Endothelial cell of umbilical vein (primary cell): ENCODE results near the gene USP40. TPM values are rescaled to one million over a fixed set of nuclear protein-coding genes. Genes with fewer than 3 reads are reported as not detected.
A peak's percentile ranks its signal among the peaks of the same experiment; 100 is the strongest.

Source experiments
- BruUV-seq: library from RNA; stranded (reverse); fragments of 400-500 nt; replicated peaks from 2 replicates; lab custom pipeline; 2021; lab: Mats Ljungman, UMichigan
- CTCF ChIA-PET: fragments of 300-600, 350-600 bp; sonication (Branson Sonifier 250); formaldehyde crosslinking; loops from one replicate; lab custom pipeline; 2021; ENCODE audit warnings: antibody characterized with exemption, inconsistent platforms; lab: Charles Lee
- POLR2A ChIA-PET: fragments of 300-600, 350-600 bp; sonication (Branson Sonifier 250); formaldehyde crosslinking; loops from one replicate; lab custom pipeline; 2021; ENCODE audit warnings: antibody characterized with exemption, inconsistent platforms; lab: Charles Lee
- DNase-seq: peaks from one replicate; pipeline ENCODE4 v3.0.0-alpha.2; 2011; ENCODE audit warnings: low read depth, low spot score
- FAIRE-seq: peaks from 2 replicates; lab custom pipeline; 2011; peaks lifted over from hg19 to GRCh38; lab: Jason Lieb, UNC
- H2AFZ ChIP-seq: 2 replicates; pipeline ENCODE4 v1.6.0; 2012; ENCODE audit warnings: low read depth, low read length, control low read depth, inconsistent platforms
- H3K27ac ChIP-seq: 2 replicates; pipeline ENCODE4 v1.5.1; 2011; ENCODE audit warnings: low read depth, mild to moderate bottlenecking, control low read depth, low read length, moderate library complexity; ENCODE audit not compliant: insufficient read depth
- H3K27me3 ChIP-seq, 2 experiments: 2 replicates each; pipeline versions ENCODE4 v1.6.0 to v1.6.1; 2011; ENCODE audit warnings: low read length in 2 of 2, mixed read lengths in 1 of 2; ENCODE audit not compliant: control insufficient read depth in 2 of 2, insufficient read depth in 2 of 2
- H3K36me3 ChIP-seq, 2 experiments: 2 replicates in 1 of 2; 3 replicates in 1 of 2; pipeline ENCODE4 v1.5.1; 2011; ENCODE audit warnings: low read length in 2 of 2, mild to moderate bottlenecking in 1 of 2, moderate library complexity in 1 of 2; ENCODE audit not compliant: control insufficient read depth in 2 of 2, insufficient read depth in 2 of 2; ENCODE audit errors: extremely low read depth in 1 of 2
- H3K4me1 ChIP-seq: 3 replicates; pipeline ENCODE4 v1.5.1; 2011; ENCODE audit warnings: mild to moderate bottlenecking, low read length; ENCODE audit not compliant: control insufficient read depth, insufficient read depth; ENCODE audit errors: extremely low read depth
- H3K4me2 ChIP-seq: 2 replicates; pipeline ENCODE4 v1.6.1; 2011; ENCODE audit warnings: low read length, control low read depth, mixed read lengths; ENCODE audit not compliant: insufficient read depth
- H3K4me3 ChIP-seq, 3 experiments: fragments of 200-600 bp in 1 of 3; sonication (generic), shearing (Covaris generic) in 1 of 3; replicated peaks in 1 of 3; 2 replicates each; pipeline ENCODE4 v1.5.1; 2011 to 2016; ENCODE audit warnings: control low read depth in 3 of 3, low read length in 3 of 3, mild to moderate bottlenecking in 2 of 3, inconsistent platforms in 1 of 3, low read depth in 1 of 3, moderate library complexity in 1 of 3; ENCODE audit not compliant: insufficient read depth in 1 of 3
- H3K79me2 ChIP-seq: 2 replicates; pipeline ENCODE4 v1.6.0; 2012; ENCODE audit warnings: low read length, inconsistent platforms; ENCODE audit not compliant: control insufficient read depth, insufficient read depth
- H3K9ac ChIP-seq: replicated peaks from 2 replicates; pipeline ENCODE3; 2011; ENCODE audit warnings: low read length, control low read depth; ENCODE audit not compliant: insufficient read depth; ENCODE audit errors: extremely low read depth
- H3K9me1 ChIP-seq: replicated peaks from 3 replicates; pipeline ENCODE4 v1.6.0; 2011; ENCODE audit warnings: mild to moderate bottlenecking, low read length; ENCODE audit not compliant: control insufficient read depth, insufficient read depth; ENCODE audit errors: extremely low read depth
- H3K9me3 ChIP-seq: replicated peaks from 2 replicates; pipeline ENCODE4 v1.5.1; 2012; ENCODE audit warnings: low read length, inconsistent platforms; ENCODE audit not compliant: control insufficient read depth, insufficient read depth
- H4K20me1 ChIP-seq: replicated peaks from 2 replicates; pipeline ENCODE3; 2011; ENCODE audit warnings: mild to moderate bottlenecking, low read length; ENCODE audit not compliant: control insufficient read depth, insufficient read depth; ENCODE audit errors: extremely low read depth
- EZH2 ChIP-seq: IDR thresholded peaks from 2 replicates; pipeline ENCODE4 v1.6.1; 2012; ENCODE audit warnings: borderline replicate concordance, low read depth, mild to moderate bottlenecking, moderate library complexity, low read length, inconsistent platforms; ENCODE audit not compliant: severe bottlenecking
- FOS ChIP-seq: IDR thresholded peaks from 2 replicates; pipeline ENCODE4 v1.6.1; 2011; ENCODE audit warnings: mild to moderate bottlenecking, low read length, moderate library complexity, borderline replicate concordance; ENCODE audit not compliant: insufficient read depth
- GATA2 ChIP-seq: IDR thresholded peaks from 2 replicates; pipeline ENCODE4 v1.7.0; 2011; ENCODE audit warnings: low read depth, mild to moderate bottlenecking, moderate library complexity, mixed read lengths, low read length; ENCODE audit not compliant: insufficient read length, insufficient read depth
- JUN ChIP-seq: IDR thresholded peaks from 2 replicates; pipeline ENCODE4 v1.6.1; 2011; ENCODE audit warnings: borderline replicate concordance, low read depth; ENCODE audit not compliant: insufficient read length, insufficient read depth
- MAX ChIP-seq: IDR thresholded peaks from 2 replicates; pipeline ENCODE4 v1.6.1; 2011; ENCODE audit not compliant: insufficient read depth, insufficient read length
- MYC ChIP-seq: IDR thresholded peaks from one replicate; pipeline ENCODE4 v1.6.1; 2011; ENCODE audit warnings: mild to moderate bottlenecking, low read depth, low read length
- POLR2A ChIP-seq: IDR thresholded peaks from 2 replicates; pipeline ENCODE4 v1.6.1; 2012; ENCODE audit warnings: low read depth, mild to moderate bottlenecking, control low read depth, low read length
- POLR2AphosphoS5 ChIP-seq: IDR thresholded peaks from 2 replicates; pipeline ENCODE4 v1.6.1; 2012; ENCODE audit warnings: low read depth, mild to moderate bottlenecking, control low read depth, low read length, moderate library complexity; ENCODE audit not compliant: insufficient read depth
- dilution Hi-C: fragments of 300-500 bp; cut with MboI; formaldehyde crosslinking; loops from one replicate; pipeline ENCODE4 v1.15.0; 2019; ENCODE audit warnings: low sequenced_read_pairs; ENCODE audit not compliant: extremely low pct_ligation_motif_present
- intact Hi-C: fragments of 100-400 bp; cut with micrococcal nuclease; formaldehyde crosslinking; loops from one replicate; pipeline ENCODE4 v1.10.0; 2022
- polyA plus RNA-seq, 4 experiments: library from polyadenylated mRNA; depleted of rRNA in 3 of 4; stranded (reverse) in 3 of 4; unstranded in 1 of 4; fragments of >200 nt; gene quantifications; 2 replicates each; pipeline versions ENCODE4 v1.2.1 to v1.2.3, GENCODE V29; 2011 to 2012; ENCODE audit warnings: missing spikeins in 1 of 4
- total RNA-seq: library from RNA; stranded (reverse); gene quantifications from 2 replicates; pipeline ENCODE4 v1.2.3, GENCODE V29; 2021
- TF ChIP-seq, protein P1 (sequence below), 2 donors: IDR thresholded peaks; 1 replicate in 1 of 2; 2 replicates in 1 of 2; pipeline ENCODE4 v1.5.1; 2011; ENCODE audit warnings: low read length in 2 of 2, mild to moderate bottlenecking in 2 of 2, moderate library complexity in 2 of 2, control low read depth in 1 of 2, inconsistent platforms in 1 of 2, low read depth in 1 of 2; ENCODE audit not compliant: insufficient read depth in 1 of 2; ENCODE audit errors: extremely low read depth in 1 of 2

USP40 gene
- total and polyA plus RNA-seq, 2 donors (not counting 3 experiments of a cell fraction or from before 2014, with no cell fraction given) = 32.2 to 32.5 TPM

- POLR2A ChIA-PET = interaction anchor here (1.0 kb wide), 1 partner anchor 13 kb away, joined by 4 read pairs; no protein-coding TSS in a partner anchor
- TF ChIP-seq FOS (no peak), POLR2AphosphoS5 (no peak), JUN (no peak), MYC (no peak), MAX (no peak), POLR2A (no peak), EZH2 (no peak), GATA2 (no peak)
- TF ChIP-seq, protein P1, sequence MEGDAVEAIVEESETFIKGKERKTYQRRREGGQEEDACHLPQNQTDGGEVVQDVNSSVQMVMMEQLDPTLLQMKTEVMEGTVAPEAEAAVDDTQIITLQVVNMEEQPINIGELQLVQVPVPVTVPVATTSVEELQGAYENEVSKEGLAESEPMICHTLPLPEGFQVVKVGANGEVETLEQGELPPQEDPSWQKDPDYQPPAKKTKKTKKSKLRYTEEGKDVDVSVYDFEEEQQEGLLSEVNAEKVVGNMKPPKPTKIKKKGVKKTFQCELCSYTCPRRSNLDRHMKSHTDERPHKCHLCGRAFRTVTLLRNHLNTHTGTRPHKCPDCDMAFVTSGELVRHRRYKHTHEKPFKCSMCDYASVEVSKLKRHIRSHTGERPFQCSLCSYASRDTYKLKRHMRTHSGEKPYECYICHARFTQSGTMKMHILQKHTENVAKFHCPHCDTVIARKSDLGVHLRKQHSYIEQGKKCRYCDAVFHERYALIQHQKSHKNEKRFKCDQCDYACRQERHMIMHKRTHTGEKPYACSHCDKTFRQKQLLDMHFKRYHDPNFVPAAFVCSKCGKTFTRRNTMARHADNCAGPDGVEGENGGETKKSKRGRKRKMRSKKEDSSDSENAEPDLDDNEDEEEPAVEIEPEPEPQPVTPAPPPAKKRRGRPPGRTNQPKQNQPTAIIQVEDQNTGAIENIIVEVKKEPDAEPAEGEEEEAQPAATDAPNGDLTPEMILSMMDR (IDR thresholded peaks at IDR 0.05; ENCODE audit: extremely low read depth in 1 of 2, insufficient read depth in 1 of 2, low read depth in 1 of 2, low read length in 2 of 2) = no peak
- no peak overlapping the region for H3K4me2 ChIP-seq
These were observed 22.4 kb downstream of the USP40 start for GRCh38 chr2:233544200-233544610.

More at GRCh38 chr2:233544200-233544610, 22.4 kb downstream of the USP40 start:
- Histone ChIP-seq H2AFZ (no peak overlapping the region), H3K4me1 (no peaks in the 10 kb centered on the region), H3K9me3 (no peaks in the 10 kb centered on the region), H3K4me3 (no peak overlapping the region), H3K27me3 (no peaks in the 10 kb centered on the region), H3K9me1 (no peaks in the 10 kb centered on the region), H3K9ac (no peak overlapping the region), H3K27ac (peak overlapping the region; percentile 28), H4K20me1 (no peaks in the 10 kb centered on the region), H3K36me3 (no peaks in the 10 kb centered on the region), H3K79me2 (no peaks in the 10 kb centered on the region)
- DNase-seq (peak; percentile 65), FAIRE-seq (no peak)
- CTCF ChIA-PET = no interaction called here
- intact Hi-C loops (loop anchor here (2.0 kb wide), 1 partner anchor 57 kb away; no protein-coding TSS in a partner anchor), dilution Hi-C loops (no loop called here)
- BruUV-seq = no TSS peak
